HEK293 (cell line): ENCODE measurements around the gene AHRR.

Experiments
- CTCF ChIA-PET: fragments of 350-600 bp; formaldehyde crosslinking; extraction: SDS; loops from one replicate; lab custom pipeline; 2021; ENCODE audit warnings: antibody characterized with exemption; lab: Yijun Ruan, JAX
- POLR2A ChIA-PET: fragments of 300-600 bp; formaldehyde crosslinking; extraction: SDS; loops from one replicate; lab custom pipeline; 2020; ENCODE audit warnings: antibody characterized with exemption, inconsistent platforms; lab: Yijun Ruan, JAX
- H3K27ac ChIP-seq: fragments of 200-500 bp; sonication (Bioruptor generic); 2 replicates; pipeline ENCODE4 v1.5.1; 2014; ENCODE audit warnings: low read depth, low read length, control low read depth, inconsistent platforms; ENCODE audit errors: extremely low read depth
- H3K36me3 ChIP-seq, 2 experiments: fragments of 200-500 bp in 1 of 2; sonication (Bioruptor generic) in 1 of 2; 1 replicate in 1 of 2; 2 replicates in 1 of 2; pipeline ENCODE4 v1.5.1; 2014 to 2017; ENCODE audit warnings: inconsistent platforms in 2 of 2, low read length in 2 of 2; ENCODE audit not compliant: control insufficient read depth in 2 of 2, insufficient read depth in 1 of 2
- H3K4me1 ChIP-seq: fragments of 200-500 bp; sonication (Bioruptor generic); 2 replicates; pipeline ENCODE4 v1.5.1; 2014; ENCODE audit warnings: mild to moderate bottlenecking, low read length, inconsistent platforms; ENCODE audit not compliant: control insufficient read depth, insufficient read depth
- H3K4me3 ChIP-seq: 2 replicates; pipeline ENCODE4 v1.5.1; 2011; ENCODE audit warnings: low read depth, mild to moderate bottlenecking, control low read depth, low read length, moderate library complexity
- H3K9me3 ChIP-seq: fragments of 200-500 bp; sonication (Bioruptor generic); 2 replicates; pipeline ENCODE4 v1.5.1; 2014; ENCODE audit warnings: low read depth, low read length, inconsistent platforms; ENCODE audit not compliant: control insufficient read depth, insufficient read depth
- GLIS1 ChIP-seq: fragments of 450-650 bp; formaldehyde crosslinking; IDR thresholded peaks from 2 replicates; pipeline ENCODE4 v1.5.1; 2016; ENCODE audit warnings: missing biosample characterization, missing genetic modification characterization
- GLIS2 ChIP-seq: fragments of 450-650 bp; formaldehyde crosslinking; IDR thresholded peaks from 2 replicates; pipeline ENCODE4 v1.5.1; 2016; ENCODE audit warnings: missing biosample characterization, missing genetic modification characterization
- HOXD13 ChIP-seq: sonication (generic); formaldehyde crosslinking; IDR thresholded peaks from 2 replicates; pipeline ENCODE4 v1.8.0; 2022; ENCODE audit warnings: missing genetic modification reagents, borderline replicate concordance
- KLF9 ChIP-seq: fragments of 450-650 bp; formaldehyde crosslinking; IDR thresholded peaks from 2 replicates; pipeline ENCODE4 v1.5.1; 2016; ENCODE audit warnings: missing biosample characterization, missing genetic modification characterization, low read depth
- MYNN ChIP-seq: fragments of 450-650 bp; formaldehyde crosslinking; IDR thresholded peaks from 2 replicates; pipeline ENCODE4 v1.5.1; 2016; ENCODE audit warnings: missing biosample characterization, missing genetic modification characterization, borderline replicate concordance
- SCRT2 ChIP-seq: fragments of 450-650 bp; formaldehyde crosslinking; IDR thresholded peaks from 2 replicates; pipeline ENCODE4 v1.5.1; 2016; ENCODE audit warnings: missing biosample characterization, missing genetic modification characterization
- SP2 ChIP-seq: fragments of 450-650 bp; formaldehyde crosslinking; IDR thresholded peaks from 2 replicates; pipeline ENCODE4 v1.5.1; 2016; ENCODE audit warnings: missing biosample characterization, missing genetic modification characterization
- ZNF138 ChIP-seq: fragments of 450-650 bp; formaldehyde crosslinking; IDR thresholded peaks from 2 replicates; pipeline ENCODE4 v1.5.1; 2016; ENCODE audit warnings: missing biosample characterization, missing genetic modification characterization, borderline replicate concordance
- ZNF146 ChIP-seq: fragments of 450-650 bp; formaldehyde crosslinking; IDR thresholded peaks from 2 replicates; pipeline ENCODE4 v1.5.1; 2016; ENCODE audit warnings: missing biosample characterization, missing genetic modification characterization
- ZNF211 ChIP-seq: fragments of 450-650 bp; formaldehyde crosslinking; IDR thresholded peaks from 2 replicates; pipeline ENCODE4 v1.5.1; 2016; ENCODE audit warnings: low read depth, missing biosample characterization, missing genetic modification characterization
- ZNF239 ChIP-seq: fragments of 450-650 bp; formaldehyde crosslinking; IDR thresholded peaks from 2 replicates; pipeline ENCODE4 v1.5.1; 2016; ENCODE audit warnings: missing biosample characterization, missing genetic modification characterization
- ZNF600 ChIP-seq: fragments of 450-650 bp; formaldehyde crosslinking; IDR thresholded peaks from 2 replicates; pipeline ENCODE4 v1.5.1; 2016; ENCODE audit warnings: missing biosample characterization, missing genetic modification characterization
- ZNF707 ChIP-seq: fragments of 450-650 bp; formaldehyde crosslinking; IDR thresholded peaks from 2 replicates; pipeline ENCODE4 v1.5.1; 2016; ENCODE audit warnings: missing biosample characterization, missing genetic modification characterization
- TF ChIP-seq, protein P1 (sequence below): fragments of 450-650 bp; formaldehyde crosslinking; IDR thresholded peaks from 2 replicates; pipeline ENCODE4 v1.5.1; 2016; ENCODE audit warnings: missing biosample characterization, missing genetic modification characterization
- TF ChIP-seq, protein P2 (sequence below): sonication (generic); formaldehyde crosslinking; IDR thresholded peaks from 2 replicates; pipeline ENCODE4 v1.8.1; 2022; ENCODE audit warnings: mild to moderate bottlenecking, moderate library complexity, missing genetic modification reagents
- TF ChIP-seq, protein P3 (sequence below): fragments of 450-650 bp; formaldehyde crosslinking; IDR thresholded peaks from 2 replicates; pipeline ENCODE4 v1.5.1; 2016; ENCODE audit warnings: missing biosample characterization, missing genetic modification characterization, borderline replicate concordance
- TF ChIP-seq, protein P4 (sequence below): fragments of 450-650 bp; IDR thresholded peaks from 2 replicates; pipeline ENCODE4 v1.5.1; 2018; ENCODE audit warnings: missing biosample characterization, mild to moderate bottlenecking, missing genetic modification characterization

The AHRR gene

DNA sequence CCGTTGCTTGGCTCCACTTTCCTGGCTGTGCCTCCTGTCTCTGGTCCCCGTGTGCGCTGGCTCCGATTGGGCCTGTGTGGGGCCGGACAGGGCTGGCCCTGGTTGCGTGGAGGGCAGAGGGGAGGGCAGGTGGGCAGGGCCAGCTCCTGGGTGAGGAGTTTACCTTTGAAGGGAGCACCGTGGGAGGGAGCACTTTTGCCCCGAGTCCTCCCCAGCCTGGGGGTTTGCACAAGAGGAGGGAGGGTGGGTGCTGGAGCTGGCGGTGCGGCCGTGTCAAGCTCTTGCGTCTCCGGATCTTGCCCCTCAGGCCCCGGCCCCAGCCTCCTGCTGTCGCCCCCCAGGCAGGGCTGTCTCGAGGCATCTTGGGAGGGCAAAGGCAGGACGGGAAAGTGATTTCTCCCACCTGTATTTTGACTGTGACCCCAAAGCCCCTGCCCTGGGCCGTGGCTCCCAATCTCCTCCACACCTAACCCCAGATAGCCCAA is 73.2 kb downstream of the AHRR start:
- ChIA-PET CTCF (interaction anchor here (0.6 kb wide), 1 partner anchor 37 kb away, joined by 7 read pairs; no protein-coding TSS in a partner anchor), POLR2A (no interaction called here)
- Histone ChIP-seq H3K4me3 (no peak overlapping the region), H3K36me3 (no peaks in the 10 kb centered on the region), H3K27ac (no peak overlapping the region), H3K9me3 (no peaks in the 10 kb centered on the region), H3K4me1 (peaks cover 10% of the 10 kb centered on the region)
- peak; percentile 17; the same call in 1 of the 2 replicates for TF ChIP-seq GLIS1
- TF ChIP-seq ZNF600 (tag by site-specific recombination), result peak; percentile 20; the same call in 1 of the 2 replicates
- TF ChIP-seq, protein P1, sequence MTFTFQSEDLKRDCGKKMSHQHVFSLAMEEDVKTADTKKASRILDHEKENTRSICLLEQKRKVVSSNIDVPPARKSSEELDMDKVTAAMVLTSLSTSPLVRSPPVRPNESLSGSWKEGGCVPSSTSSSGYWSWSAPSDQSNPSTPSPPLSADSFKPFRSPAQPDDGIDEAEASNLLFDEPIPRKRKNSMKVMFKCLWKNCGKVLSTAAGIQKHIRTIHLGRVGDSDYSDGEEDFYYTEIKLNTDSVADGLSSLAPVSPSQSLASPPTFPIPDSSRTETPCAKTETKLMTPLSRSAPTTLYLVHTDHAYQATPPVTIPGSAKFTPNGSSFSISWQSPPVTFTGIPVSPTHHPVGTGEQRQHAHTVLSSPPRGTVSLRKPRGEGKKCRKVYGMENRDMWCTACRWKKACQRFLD (tag by site-specific recombination), result no peak
- TF ChIP-seq SP2 (tag by site-specific recombination), result 0 out of 2 replicates have a peak, but pooled peaks have one; percentile 8
- TF ChIP-seq GLIS2, result peak; percentile 46

DNA sequence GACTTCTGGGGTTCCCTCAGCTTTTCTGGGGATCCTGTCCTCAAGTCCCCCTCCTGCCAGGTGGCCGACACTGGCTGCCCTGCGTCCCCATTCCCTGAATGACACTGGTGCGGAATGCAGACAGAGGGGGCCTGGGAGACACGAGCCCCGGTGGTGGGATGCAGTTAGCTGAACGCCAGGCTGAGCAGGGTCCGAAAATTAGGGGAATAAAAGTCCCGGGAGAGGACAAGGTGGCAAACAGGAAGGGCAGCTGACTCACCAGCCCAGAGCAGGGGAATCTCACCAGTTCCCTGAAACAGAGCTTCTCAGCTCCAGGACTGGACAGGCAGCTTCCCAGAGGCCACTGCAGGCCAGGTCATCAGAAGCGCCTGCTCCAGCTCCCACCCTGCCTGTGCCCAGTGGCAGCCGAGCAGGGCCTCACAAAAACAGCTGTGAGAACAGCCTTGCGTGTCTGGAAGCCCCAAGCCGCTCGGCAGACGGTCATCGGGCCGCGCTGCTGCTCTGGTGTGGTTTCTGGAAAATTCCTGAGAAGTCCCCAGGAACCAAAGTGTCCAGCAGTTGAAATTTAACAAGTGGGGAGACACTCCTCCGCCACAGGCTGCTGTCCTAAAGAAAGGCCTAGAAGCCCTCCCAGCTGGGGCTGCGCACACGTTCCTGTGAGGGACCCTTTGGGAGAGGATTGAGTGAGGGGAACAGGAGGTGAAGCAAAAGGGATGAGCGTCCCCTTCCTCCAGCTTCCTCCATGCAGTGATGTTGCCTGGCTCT is 73.8 kb downstream of the AHRR start:
- no peak for TF ChIP-seq ZNF211 (tag by site-specific recombination)
- TF ChIP-seq HOXD13, result no peak
- TF ChIP-seq KLF9 (tag by site-specific recombination), result no peak
- no peak for TF ChIP-seq MYNN (tag by site-specific recombination)
- no peak for TF ChIP-seq ZNF600 (tag by site-specific recombination)
- no peak for TF ChIP-seq SCRT2
- no peak for TF ChIP-seq ZNF138 (tag by site-specific recombination)
- TF ChIP-seq ZNF239 (tag by site-specific recombination), result no peak
- TF ChIP-seq, protein P2, sequence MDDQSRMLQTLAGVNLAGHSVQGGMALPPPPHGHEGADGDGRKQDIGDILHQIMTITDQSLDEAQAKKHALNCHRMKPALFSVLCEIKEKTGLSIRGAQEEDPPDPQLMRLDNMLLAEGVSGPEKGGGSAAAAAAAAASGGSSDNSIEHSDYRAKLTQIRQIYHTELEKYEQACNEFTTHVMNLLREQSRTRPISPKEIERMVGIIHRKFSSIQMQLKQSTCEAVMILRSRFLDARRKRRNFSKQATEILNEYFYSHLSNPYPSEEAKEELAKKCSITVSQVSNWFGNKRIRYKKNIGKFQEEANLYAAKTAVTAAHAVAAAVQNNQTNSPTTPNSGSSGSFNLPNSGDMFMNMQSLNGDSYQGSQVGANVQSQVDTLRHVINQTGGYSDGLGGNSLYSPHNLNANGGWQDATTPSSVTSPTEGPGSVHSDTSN (CRISPR knock-in tag), result no peak
- TF ChIP-seq ZNF146 (tag by site-specific recombination), result no peak
- Histone ChIP-seq H3K27ac (no peak overlapping the region), H3K36me3 (no peaks in the 10 kb centered on the region), H3K4me3 (no peak overlapping the region), H3K4me1 (peaks cover 16% of the 10 kb centered on the region), H3K9me3 (no peaks in the 10 kb centered on the region)
- ChIA-PET CTCF (no interaction called here), POLR2A (interaction anchor here (0.5 kb wide), 1 partner anchor 22 kb away, joined by 3 read pairs; no protein-coding TSS in a partner anchor)

DNA sequence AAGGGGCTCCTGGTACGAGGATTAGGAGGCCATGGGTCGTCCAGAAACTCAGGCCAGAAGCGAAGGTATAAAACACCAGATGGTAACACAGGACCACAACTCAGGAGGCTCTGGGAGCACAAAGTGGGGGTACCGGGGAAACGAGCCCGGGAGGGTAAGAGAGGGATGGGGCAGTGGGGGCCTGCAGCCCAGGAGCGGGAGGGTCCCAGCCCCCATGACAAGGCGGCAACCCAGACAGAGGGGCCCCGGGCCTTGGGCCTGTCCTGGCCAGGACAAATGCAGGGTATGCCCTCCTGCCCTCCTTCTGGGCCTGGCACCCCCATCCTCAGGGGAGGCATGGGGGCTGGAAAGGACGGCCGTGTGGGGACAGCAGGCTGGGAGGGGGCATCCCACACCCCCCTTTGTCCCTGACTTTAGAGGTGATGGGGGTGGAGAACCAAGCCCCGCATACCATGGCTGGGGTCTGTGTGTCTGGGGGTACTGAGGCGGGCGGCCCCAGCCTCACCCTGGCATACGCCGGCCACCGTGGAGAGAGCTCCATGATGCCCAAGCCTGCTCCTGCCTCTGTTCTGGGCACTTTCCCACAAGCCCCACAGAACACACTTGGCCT is 74.5 kb downstream of the AHRR start:
- CTCF ChIA-PET, result no interaction called here
- H3K4me1 ChIP-seq, result peaks cover 20% of the 10 kb centered on the region
- no peaks in the 10 kb centered on the region for H3K9me3 ChIP-seq
- no peak overlapping the region for H3K4me3 ChIP-seq
- POLR2A ChIA-PET, result interaction anchor here (0.5 kb wide), 1 partner anchor 23 kb away, joined by 3 read pairs; no protein-coding TSS in a partner anchor
- TF ChIP-seq, protein P3, sequence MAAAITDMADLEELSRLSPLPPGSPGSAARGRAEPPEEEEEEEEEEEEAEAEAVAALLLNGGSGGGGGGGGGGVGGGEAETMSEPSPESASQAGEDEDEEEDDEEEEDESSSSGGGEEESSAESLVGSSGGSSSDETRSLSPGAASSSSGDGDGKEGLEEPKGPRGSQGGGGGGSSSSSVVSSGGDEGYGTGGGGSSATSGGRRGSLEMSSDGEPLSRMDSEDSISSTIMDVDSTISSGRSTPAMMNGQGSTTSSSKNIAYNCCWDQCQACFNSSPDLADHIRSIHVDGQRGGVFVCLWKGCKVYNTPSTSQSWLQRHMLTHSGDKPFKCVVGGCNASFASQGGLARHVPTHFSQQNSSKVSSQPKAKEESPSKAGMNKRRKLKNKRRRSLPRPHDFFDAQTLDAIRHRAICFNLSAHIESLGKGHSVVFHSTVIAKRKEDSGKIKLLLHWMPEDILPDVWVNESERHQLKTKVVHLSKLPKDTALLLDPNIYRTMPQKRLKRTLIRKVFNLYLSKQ (tag by site-specific recombination), result no peak
- TF ChIP-seq SCRT2, result no peak
- TF ChIP-seq, protein P4, sequence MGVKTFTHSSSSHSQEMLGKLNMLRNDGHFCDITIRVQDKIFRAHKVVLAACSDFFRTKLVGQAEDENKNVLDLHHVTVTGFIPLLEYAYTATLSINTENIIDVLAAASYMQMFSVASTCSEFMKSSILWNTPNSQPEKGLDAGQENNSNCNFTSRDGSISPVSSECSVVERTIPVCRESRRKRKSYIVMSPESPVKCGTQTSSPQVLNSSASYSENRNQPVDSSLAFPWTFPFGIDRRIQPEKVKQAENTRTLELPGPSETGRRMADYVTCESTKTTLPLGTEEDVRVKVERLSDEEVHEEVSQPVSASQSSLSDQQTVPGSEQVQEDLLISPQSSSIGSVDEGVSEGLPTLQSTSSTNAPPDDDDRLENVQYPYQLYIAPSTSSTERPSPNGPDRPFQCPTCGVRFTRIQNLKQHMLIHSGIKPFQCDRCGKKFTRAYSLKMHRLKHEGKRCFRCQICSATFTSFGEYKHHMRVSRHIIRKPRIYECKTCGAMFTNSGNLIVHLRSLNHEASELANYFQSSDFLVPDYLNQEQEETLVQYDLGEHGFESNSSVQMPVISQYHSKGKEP (tag by site-specific recombination), result no peak
- no peak for TF ChIP-seq ZNF707
- H3K36me3 ChIP-seq, result no peaks in the 10 kb centered on the region
- no peak overlapping the region for H3K27ac ChIP-seq
